Heart left ventricle (tissue), 13 donors: ENCODE measurements around the gene SYNE2.

Experiments
- CTCF ChIP-seq, 12 donors: fragments of 200-600 bp; sonication (generic) in 4 of 12; IDR thresholded peaks; one replicate each; pipeline versions ENCODE4 v1.5.0 to v1.8.0; 2018 to 2022; ENCODE audit warnings: antibody characterized with exemption in 12 of 12, mild to moderate bottlenecking in 5 of 12
- POLR2A ChIP-seq, 2 donors: fragments of 450-650 bp; IDR thresholded peaks; one replicate each; pipeline ENCODE4 v1.6.1; 2017; ENCODE audit warnings: antibody characterized with exemption in 2 of 2, mild to moderate bottlenecking in 2 of 2, moderate library complexity in 2 of 2
- donor health status: ischemic (EF 13 %, LVEDD 7.1; RV severe dilation, severe dysfunction).
- donor health status: DM: no; HTN: yes; CAD: no.
- donor health status: DM: no; HTN: no; CAD: no.
- donor health status: ischemic (EF 25% LVEDD 6.9; RV normal size, moderate dysfunction).
- donor health status: ischemic (EF 25% LVEDD 5.7; RV mildly dilated, moderate dysfunction).
- donor health status: ischemic (EF 35%, LVEDD 5.7; RV mildly dilated, moderate dysfunction).
- donor health status: nonischemic (EF 11% LVEDD 7.7; RV severe dilation, severe dysfunction).
- donor health status: DM: yes; HTN: yes; CAD: no.
- donor health status: PGD.
- donor health status: ischemic (EF 29% LVEDD 5.4; RV normal size, mild dysfunction).
- donor health status: nonischemic (EF 23%, LVEDD 6.1; RV moderate dilation, normal function).

DNA sequence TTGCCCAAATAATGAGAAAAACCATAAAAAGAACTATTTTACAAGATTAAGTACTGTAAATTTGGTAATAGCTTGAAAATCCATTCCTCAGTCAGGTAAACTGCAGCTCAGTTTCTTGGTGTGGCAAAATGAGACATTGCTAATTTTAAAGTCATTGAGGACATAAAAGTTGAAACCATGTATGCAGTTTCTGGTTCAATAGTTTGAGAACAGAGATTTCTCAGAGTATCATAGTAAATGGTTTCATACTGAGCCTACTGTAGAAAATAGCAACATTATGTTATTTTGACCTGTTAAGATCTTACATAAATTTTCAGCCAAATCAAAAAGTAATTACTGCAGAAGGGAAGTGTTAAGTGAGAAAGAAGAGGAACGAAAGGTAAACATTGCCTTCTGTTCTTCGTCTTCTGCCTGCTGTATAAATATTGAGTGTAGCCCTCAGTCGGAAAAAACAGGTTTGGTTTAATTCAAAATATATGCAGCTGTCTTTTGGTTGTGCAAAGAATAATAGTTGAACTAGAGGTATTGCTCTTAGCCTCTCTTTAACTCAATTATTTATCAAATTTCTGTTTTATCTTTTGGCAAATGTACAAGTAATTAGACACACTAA is 119.6 kb downstream of the SYNE2 start:
- TF ChIP-seq CTCF (IDR thresholded peaks at IDR 0.05): no peak
- no peak for TF ChIP-seq POLR2A (IDR thresholded peaks at IDR 0.05)
